Measurements from ENCODE around the gene DUSP6. TPM values are rescaled to one million over a fixed set of nuclear protein-coding genes. Genes with fewer than 3 reads are reported as not detected.

The DUSP6 gene
- total and polyA plus RNA-seq, 10 of the 15 experiments (the other 5 are each of a cell fraction or from before 2014, with no cell fraction given), result 0.02 to 0.69 (median 0.07) TPM; not detected in 1

DNA sequence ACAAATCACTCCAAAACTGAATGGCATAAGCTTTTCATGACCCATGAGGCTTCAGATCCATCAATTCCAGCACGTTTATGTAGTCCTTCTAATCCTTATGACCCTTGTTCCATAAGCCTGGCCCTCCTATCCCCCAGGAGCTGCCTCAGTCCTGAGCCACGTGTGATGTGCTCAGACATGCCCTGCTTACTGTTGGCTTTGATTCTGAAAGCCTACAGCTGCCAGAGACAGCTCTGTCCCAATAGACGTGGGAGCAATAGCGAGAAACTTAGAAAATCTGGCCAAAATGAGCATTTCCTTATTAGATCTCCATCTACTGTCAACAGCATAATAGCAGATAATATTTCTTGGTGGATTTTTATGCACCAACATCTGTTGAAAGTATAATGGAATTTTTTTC, 33.2 kb downstream of the DUSP6 start:
- Histone ChIP-seq H3K4me3 (no peak overlapping the region), H4K20me1 (ENCODE audit: control insufficient read depth, insufficient read depth) (no peaks in the 10 kb centered on the region), H3K4me1 (ENCODE audit: control insufficient read depth, insufficient read depth, low read length) (no peaks in the 10 kb centered on the region), H3K27me3 (replicated peaks in 1 of 2; ENCODE audit: control insufficient read depth in 2 of 2, insufficient read depth in 2 of 2, low read length in 1 of 2) (peaks cover 0 to 2% of the 10 kb centered on the region in 2 experiments; a peak in 3 of 4 replicates), H3K9me3 (replicated peaks; ENCODE audit: control insufficient read depth, insufficient read depth, low read length) (no peaks in the 10 kb centered on the region), H3K79me2 (ENCODE audit: control insufficient read depth, insufficient read depth, low read length) (no peaks in the 10 kb centered on the region), H3K9ac (ENCODE audit: control insufficient read depth, insufficient read depth, low read length) (no peak overlapping the region), H2AFZ (ENCODE audit: control insufficient read depth, low read depth, low read length) (no peak overlapping the region), H3K27ac (ENCODE audit: control insufficient read depth, insufficient read depth) (no peak overlapping the region), H3K36me3 (ENCODE audit: control insufficient read depth in 2 of 2, insufficient read depth in 2 of 2, low read length in 1 of 2) (no peaks in the 10 kb centered on the region), H3K4me2 (ENCODE audit: control insufficient read depth, insufficient read depth) (no peak overlapping the region)
- ChIA-PET CTCF (no interaction called here), RAD21 (ENCODE audit: unreplicated experiment) (no interaction called here), SMC1A (ENCODE audit: uncharacterized antibody, unreplicated experiment) (no interaction called here), POLR2A (no interaction called here)
- FAIRE-seq (no peak), DNase-seq (ENCODE audit: low read depth, low spot score) (no peak), ATAC-seq (no peak)
- in situ Hi-C loops (cut with MboI) (no loop called here), intact Hi-C loops (cut with micrococcal nuclease; ENCODE audit: unreplicated experiment) (no loop called here)
- no TSS peak for BruUV-seq (replicated peaks)
- 1% methylated on average over 4 of the region's 4 CpGs for WGBS (ENCODE audit: insufficient coverage, insufficient replicate concordance, low lambda C conversion rate, missing lambda C conversion rate)
- TF ChIP-seq, protein P1, sequence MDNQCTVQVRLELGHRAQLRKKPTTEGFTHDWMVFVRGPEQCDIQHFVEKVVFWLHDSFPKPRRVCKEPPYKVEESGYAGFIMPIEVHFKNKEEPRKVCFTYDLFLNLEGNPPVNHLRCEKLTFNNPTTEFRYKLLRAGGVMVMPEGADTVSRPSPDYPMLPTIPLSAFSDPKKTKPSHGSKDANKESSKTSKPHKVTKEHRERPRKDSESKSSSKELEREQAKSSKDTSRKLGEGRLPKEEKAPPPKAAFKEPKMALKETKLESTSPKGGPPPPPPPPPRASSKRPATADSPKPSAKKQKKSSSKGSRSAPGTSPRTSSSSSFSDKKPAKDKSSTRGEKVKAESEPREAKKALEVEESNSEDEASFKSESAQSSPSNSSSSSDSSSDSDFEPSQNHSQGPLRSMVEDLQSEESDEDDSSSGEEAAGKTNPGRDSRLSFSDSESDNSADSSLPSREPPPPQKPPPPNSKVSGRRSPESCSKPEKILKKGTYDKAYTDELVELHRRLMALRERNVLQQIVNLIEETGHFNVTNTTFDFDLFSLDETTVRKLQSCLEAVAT (IDR thresholded peaks at IDR 0.05), result no peak
- TF ChIP-seq HCFC1 (IDR thresholded peaks at IDR 0.05; ENCODE audit: low read length) (no peak), BRCA1 (IDR thresholded peaks at IDR 0.05; ENCODE audit: low read depth, low read length) (no peak), ESRRA (IDR thresholded peaks at IDR 0.05; ENCODE audit: low read length) (no peak), TAF1 (IDR thresholded peaks at IDR 0.05; ENCODE audit: borderline replicate concordance, low read depth, low read length) (no peak), POLR2AphosphoS5 (IDR thresholded peaks at IDR 0.05; ENCODE audit: low read length) (no peak), FOXK2 (IDR thresholded peaks at IDR 0.05) (no peak), RB1 (IDR thresholded peaks at IDR 0.05; ENCODE audit: borderline replicate concordance) (no peak), MAX (IDR thresholded peaks at IDR 0.05; ENCODE audit: low read depth, low read length) (no peak), SREBF1 (IDR thresholded peaks at IDR 0.05; ENCODE audit: low read length) (no peak)
- TF ChIP-seq, protein P2, sequence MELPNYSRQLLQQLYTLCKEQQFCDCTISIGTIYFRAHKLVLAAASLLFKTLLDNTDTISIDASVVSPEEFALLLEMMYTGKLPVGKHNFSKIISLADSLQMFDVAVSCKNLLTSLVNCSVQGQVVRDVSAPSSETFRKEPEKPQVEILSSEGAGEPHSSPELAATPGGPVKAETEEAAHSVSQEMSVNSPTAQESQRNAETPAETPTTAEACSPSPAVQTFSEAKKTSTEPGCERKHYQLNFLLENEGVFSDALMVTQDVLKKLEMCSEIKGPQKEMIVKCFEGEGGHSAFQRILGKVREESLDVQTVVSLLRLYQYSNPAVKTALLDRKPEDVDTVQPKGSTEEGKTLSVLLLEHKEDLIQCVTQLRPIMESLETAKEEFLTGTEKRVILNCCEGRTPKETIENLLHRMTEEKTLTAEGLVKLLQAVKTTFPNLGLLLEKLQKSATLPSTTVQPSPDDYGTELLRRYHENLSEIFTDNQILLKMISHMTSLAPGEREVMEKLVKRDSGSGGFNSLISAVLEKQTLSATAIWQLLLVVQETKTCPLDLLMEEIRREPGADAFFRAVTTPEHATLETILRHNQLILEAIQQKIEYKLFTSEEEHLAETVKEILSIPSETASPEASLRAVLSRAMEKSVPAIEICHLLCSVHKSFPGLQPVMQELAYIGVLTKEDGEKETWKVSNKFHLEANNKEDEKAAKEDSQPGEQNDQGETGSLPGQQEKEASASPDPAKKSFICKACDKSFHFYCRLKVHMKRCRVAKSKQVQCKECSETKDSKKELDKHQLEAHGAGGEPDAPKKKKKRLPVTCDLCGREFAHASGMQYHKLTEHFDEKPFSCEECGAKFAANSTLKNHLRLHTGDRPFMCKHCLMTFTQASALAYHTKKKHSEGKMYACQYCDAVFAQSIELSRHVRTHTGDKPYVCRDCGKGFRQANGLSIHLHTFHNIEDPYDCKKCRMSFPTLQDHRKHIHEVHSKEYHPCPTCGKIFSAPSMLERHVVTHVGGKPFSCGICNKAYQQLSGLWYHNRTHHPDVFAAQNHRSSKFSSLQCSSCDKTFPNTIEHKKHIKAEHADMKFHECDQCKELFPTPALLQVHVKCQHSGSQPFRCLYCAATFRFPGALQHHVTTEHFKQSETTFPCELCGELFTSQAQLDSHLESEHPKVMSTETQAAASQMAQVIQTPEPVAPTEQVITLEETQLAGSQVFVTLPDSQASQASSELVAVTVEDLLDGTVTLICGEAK (IDR thresholded peaks at IDR 0.05; ENCODE audit: borderline replicate concordance), result no peak
- TF ChIP-seq, protein P3, sequence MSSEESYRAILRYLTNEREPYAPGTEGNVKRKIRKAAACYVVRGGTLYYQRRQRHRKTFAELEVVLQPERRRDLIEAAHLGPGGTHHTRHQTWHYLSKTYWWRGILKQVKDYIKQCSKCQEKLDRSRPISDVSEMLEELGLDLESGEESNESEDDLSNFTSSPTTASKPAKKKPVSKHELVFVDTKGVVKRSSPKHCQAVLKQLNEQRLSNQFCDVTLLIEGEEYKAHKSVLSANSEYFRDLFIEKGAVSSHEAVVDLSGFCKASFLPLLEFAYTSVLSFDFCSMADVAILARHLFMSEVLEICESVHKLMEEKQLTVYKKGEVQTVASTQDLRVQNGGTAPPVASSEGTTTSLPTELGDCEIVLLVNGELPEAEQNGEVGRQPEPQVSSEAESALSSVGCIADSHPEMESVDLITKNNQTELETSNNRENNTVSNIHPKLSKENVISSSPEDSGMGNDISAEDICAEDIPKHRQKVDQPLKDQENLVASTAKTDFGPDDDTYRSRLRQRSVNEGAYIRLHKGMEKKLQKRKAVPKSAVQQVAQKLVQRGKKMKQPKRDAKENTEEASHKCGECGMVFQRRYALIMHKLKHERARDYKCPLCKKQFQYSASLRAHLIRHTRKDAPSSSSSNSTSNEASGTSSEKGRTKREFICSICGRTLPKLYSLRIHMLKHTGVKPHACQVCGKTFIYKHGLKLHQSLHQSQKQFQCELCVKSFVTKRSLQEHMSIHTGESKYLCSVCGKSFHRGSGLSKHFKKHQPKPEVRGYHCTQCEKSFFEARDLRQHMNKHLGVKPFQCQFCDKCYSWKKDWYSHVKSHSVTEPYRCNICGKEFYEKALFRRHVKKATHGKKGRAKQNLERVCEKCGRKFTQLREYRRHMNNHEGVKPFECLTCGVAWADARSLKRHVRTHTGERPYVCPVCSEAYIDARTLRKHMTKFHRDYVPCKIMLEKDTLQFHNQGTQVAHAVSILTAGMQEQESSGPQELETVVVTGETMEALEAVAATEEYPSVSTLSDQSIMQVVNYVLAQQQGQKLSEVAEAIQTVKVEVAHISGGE (CRISPR knock-in tag; IDR thresholded peaks at IDR 0.05), result no peak
- TF ChIP-seq, protein P4, sequence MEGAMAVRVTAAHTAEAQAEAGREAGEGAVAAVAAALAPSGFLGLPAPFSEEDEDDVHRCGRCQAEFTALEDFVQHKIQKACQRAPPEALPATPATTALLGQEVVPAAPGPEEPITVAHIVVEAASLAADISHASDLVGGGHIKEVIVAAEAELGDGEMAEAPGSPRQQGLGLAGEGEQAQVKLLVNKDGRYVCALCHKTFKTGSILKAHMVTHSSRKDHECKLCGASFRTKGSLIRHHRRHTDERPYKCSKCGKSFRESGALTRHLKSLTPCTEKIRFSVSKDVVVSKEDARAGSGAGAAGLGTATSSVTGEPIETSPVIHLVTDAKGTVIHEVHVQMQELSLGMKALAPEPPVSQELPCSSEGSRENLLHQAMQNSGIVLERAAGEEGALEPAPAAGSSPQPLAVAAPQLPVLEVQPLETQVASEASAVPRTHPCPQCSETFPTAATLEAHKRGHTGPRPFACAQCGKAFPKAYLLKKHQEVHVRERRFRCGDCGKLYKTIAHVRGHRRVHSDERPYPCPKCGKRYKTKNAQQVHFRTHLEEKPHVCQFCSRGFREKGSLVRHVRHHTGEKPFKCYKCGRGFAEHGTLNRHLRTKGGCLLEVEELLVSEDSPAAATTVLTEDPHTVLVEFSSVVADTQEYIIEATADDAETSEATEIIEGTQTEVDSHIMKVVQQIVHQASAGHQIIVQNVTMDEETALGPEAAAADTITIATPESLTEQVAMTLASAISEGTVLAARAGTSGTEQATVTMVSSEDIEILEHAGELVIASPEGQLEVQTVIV (IDR thresholded peaks at IDR 0.05; ENCODE audit: borderline replicate concordance, partially characterized antibody), result no peak
